NCI-H460 (cell line): ENCODE data around the gene RPL18A. TPM values are rescaled to one million over a fixed set of nuclear protein-coding genes. Genes with fewer than 3 reads are reported as not detected.

Source experiments
- DNase-seq: peaks from one replicate; pipeline ENCODE4 v3.0.0-alpha.2; 2016; ENCODE audit warnings: low read depth; ENCODE audit errors: extremely low read depth
- small RNA-seq, 2 experiments: library from RNA; depleted of rRNA; stranded (forward); fragments of <200 nt; gene quantifications; one replicate each; pipeline ENCODE3, GENCODE V24; 2014
- total RNA-seq: library from RNA; depleted of rRNA; stranded (reverse); fragments of >200 nt; shearing (Covaris generic); gene quantifications from 2 replicates; pipeline ENCODE4 v1.2.3, GENCODE V29; 2014; rRNA removed

RPL18A gene
- total RNA-seq, 1 experiment from 2014 or later = 1,987 TPM

DNA sequence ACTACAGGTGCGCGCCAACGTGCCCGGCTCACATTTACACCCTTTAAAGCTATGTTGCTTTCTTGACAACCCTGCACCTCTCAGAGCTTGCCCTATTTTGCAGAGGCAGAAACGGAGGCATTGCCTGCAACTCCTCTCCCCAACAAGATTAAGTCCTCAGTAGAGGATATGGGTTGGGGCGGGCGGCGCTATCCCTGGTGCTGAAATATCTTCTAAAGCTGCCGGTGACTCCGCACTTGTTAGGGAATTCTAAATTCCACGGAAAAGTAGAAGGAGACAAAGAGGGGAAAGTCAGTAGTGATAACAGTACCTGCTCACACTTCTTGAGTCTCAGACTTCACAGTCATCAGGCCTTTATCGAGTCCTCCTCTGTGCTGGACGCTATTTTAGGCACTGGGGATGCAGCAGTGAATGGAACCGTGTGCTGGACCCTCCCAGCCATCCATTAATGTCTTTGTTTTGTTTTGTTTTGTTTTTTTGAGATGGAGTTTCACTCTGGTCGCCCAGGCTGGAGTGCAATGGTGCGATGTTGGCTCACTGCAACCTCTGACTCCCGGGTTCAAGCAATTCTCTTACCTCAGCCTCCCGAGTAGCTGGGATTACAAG is 30.0 kb downstream of the RPL18A start:
- DNase-seq = peak; percentile 39

DNA sequence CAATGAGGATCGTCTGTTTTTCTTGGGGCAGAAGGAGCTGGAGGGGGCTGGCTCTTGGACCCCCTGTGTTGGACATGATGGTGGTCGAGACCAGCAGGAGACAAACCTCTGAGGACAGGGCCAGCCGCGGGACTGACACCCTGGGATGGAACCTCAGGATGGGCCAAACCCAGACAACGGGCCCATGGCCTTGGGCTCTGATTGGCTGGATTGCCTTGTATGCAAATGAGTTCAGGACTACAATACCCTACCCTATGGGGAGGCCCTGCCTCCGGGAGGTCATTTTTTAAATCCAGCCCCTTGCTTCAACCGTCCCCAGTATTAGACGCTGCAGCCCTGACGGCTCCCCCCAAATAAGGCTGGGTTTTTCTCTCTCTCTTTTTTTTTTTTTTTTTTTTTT is 34.1 kb downstream of the RPL18A start:
- no peak for DNase-seq

- no peak for DNase-seq
Measured at GRCh38 chr19:17902701-17903100, 43.0 kb downstream of the RPL18A start.

GRCh38 chr19:17908244-17908643 is 48.5 kb downstream of the RPL18A start:
- DNase-seq = no peak

DNA sequence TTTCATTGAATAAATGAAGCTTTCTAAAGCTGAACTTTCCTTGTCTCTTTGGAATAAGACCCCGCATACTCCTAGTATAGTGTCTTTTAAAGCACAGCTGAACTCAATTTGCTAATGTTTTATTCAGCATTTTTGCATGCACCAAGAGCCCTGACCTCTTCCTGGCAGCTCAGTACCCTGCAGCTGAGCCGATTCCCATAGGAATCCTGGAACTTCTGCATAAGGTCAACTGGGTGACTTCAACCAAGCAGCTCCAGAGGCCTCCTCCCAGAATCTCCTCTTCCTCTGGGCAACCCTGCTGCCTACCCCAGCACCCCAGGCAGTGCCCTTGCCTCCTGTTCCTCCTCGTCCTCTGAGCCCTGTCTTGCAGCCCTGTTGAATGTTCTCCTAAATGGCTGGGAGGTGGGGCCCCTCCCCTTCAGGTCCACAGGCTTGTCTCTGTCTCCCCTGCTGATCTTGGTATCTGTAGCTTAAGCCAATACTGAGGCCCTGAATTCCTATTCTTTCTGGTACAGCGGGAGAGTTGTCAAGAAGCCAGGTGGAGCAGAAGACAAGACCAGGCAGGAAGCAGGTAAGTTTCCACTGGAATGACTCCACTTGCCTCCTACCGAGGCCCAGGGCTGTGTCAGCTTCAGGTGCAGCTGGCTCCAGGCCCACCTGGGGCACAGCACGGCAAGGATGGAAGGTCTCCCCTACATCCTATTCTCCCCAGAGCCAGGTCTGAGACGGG is 49.5 kb downstream of the RPL18A start:
- no peak for DNase-seq

DNA sequence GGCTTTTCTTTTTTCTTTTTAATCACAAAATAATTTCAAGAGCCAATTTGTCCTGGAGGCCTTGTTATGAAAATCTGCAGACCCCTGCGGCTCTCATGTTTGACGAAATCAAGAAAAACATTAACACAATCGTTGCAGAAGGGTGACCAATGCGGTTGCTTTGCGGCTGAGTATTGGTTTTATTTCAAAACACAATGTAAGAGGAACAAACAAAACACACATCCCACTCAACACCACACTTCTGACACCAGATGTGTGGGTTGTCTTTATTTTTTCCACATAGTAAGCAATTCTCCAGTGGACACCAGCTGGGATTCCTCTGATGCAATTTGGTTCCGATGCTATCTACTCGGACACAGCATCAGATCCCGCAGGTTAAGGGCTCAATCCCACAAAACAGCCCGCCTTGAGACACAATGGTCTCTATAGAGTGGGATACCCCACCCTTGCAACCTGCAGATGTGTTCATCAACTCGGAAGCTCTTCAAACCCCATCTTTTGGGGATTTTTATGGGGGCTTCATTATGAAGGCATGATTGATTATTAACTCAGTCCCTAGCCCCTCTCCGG is 51.2 kb downstream of the RPL18A start:
- no peak for DNase-seq

Small RNA genes within 50 kb of the gene (small RNA-seq; reads per million reads assigned to genes)
- gene SNORA68 = 0 reads per million in 2 experiments

Other genes with a start within 250 kb of the RPL18A start
- 0.69 and 0.84 TPM in 2 replicates for gene UNC13A, start 171.6 kb upstream of the RPL18A start, total RNA-seq
- gene MAP1S, start 140.4 kb upstream of the RPL18A start, total RNA-seq = 10.4 and 10.5 TPM in 2 replicates
- gene FCHO1, start 108.4 kb upstream of the RPL18A start, total RNA-seq = 4.1 and 4.6 TPM in 2 replicates
- gene B3GNT3, start 64.8 kb upstream of the RPL18A start, total RNA-seq = 0.05 TPM in 1 of 2 replicates, not detected in the other
- not detected in 2 replicates for gene INSL3, start 38.4 kb upstream of the RPL18A start, total RNA-seq
- gene JAK3, start 11.9 kb upstream of the RPL18A start, total RNA-seq = 1.1 and 1.4 TPM in 2 replicates
- gene SLC5A5, start 12.0 kb downstream of the RPL18A start, total RNA-seq = 0.02 TPM in 1 of 2 replicates, not detected in the other
- gene CCDC124, start 73.1 kb downstream of the RPL18A start, total RNA-seq = 32.3 and 45.4 TPM in 2 replicates
- 0.10 TPM in 1 of 2 replicates, not detected in the other for gene KCNN1, start 107.2 kb downstream of the RPL18A start, total RNA-seq
- gene ARRDC2, start 148.3 kb downstream of the RPL18A start, total RNA-seq = 94.3 and 95.4 TPM in 2 replicates
- not detected in 2 replicates for gene IL12RB1, start 227.0 kb downstream of the RPL18A start, total RNA-seq
- gene MAST3, start 237.9 kb downstream of the RPL18A start, total RNA-seq = 2.1 and 3.0 TPM in 2 replicates